HFF-Myc (cell line): Measurements from ENCODE around the gene ACER2.

ENCODE experiments used
- DNase-seq: peaks from one replicate; pipeline ENCODE4 v3.0.0-alpha.2; 2011; ENCODE audit warnings: low read depth; ENCODE audit errors: extremely low read depth
- H3K4me3 ChIP-seq: replicated peaks from 2 replicates; pipeline ENCODE4 v1.5.1; 2011; ENCODE audit warnings: low read depth, mild to moderate bottlenecking, control low read depth, low read length
- TF ChIP-seq, protein P1 (sequence below): IDR thresholded peaks from 2 replicates; pipeline ENCODE4 v1.5.1; 2012; ENCODE audit warnings: mild to moderate bottlenecking, low read depth, low read length, control low read depth; ENCODE audit errors: missing control alignments

The ACER2 gene

DNA sequence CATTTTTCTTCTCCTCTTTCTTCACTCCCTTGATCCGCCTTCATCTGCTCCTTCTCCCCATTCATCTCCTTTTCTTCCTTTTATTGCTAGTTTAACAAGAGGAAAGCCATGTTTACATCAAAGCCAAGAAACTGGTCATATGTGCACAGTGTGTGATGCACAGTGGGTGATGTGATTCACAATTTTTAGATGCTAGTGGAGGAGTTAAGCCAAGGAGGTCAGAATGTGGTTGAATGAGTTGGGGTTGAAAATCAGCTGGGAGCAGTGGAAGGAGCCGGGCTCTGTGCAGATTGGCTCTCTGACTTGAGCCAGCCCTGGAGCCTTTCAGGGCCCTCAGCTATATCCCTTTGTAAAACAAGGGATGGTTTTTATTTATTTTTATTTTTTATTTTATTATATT, 7.3 kb downstream of the ACER2 start:
- TF ChIP-seq, protein P1, sequence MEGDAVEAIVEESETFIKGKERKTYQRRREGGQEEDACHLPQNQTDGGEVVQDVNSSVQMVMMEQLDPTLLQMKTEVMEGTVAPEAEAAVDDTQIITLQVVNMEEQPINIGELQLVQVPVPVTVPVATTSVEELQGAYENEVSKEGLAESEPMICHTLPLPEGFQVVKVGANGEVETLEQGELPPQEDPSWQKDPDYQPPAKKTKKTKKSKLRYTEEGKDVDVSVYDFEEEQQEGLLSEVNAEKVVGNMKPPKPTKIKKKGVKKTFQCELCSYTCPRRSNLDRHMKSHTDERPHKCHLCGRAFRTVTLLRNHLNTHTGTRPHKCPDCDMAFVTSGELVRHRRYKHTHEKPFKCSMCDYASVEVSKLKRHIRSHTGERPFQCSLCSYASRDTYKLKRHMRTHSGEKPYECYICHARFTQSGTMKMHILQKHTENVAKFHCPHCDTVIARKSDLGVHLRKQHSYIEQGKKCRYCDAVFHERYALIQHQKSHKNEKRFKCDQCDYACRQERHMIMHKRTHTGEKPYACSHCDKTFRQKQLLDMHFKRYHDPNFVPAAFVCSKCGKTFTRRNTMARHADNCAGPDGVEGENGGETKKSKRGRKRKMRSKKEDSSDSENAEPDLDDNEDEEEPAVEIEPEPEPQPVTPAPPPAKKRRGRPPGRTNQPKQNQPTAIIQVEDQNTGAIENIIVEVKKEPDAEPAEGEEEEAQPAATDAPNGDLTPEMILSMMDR, result no peak
- DNase-seq, result no peak
- H3K4me3 ChIP-seq, result no peak overlapping the region

DNA sequence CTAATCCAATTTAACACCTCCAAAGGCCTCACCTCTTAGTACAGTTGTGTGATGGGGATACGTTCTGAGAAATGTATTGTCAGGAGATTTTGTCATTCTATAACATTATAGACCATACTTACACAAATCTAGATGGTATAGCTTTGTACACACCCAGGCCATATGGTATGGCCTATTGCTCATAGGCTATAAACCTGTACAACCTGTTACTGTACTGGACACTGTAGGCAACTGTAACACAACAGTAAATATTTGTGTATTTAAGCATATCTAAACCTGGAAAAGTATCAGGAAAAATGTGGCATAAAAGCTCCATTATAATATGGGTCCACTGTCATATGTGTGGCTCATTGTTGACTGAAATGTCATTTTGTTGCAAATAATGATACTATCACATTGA, 12.1 kb downstream of the ACER2 start:
- no peak for DNase-seq
- TF ChIP-seq, protein P1, result no peak
- H3K4me3 ChIP-seq, result no peak overlapping the region

DNA sequence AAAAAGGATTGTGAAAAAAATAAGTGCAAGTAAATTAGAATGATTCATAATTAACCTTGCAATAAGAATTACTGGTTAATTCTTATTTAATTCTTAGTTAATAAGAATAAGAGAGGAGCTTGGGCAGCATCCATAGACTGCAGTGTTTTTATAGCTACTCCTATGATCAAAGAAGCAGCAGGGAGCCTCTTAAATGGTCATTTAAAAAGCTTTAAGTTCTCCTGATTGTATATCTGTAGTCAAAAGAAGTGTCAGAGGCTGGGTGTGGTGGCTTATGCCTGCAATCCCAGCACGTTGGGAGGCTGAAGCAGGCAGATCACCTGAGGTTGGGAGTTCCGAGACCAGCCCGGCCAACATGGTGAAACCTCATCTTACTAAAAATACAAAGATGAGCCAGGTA, 14.4 kb downstream of the ACER2 start:
- no peak for DNase-seq
- TF ChIP-seq, protein P1, result no peak
- no peak overlapping the region for H3K4me3 ChIP-seq

DNA sequence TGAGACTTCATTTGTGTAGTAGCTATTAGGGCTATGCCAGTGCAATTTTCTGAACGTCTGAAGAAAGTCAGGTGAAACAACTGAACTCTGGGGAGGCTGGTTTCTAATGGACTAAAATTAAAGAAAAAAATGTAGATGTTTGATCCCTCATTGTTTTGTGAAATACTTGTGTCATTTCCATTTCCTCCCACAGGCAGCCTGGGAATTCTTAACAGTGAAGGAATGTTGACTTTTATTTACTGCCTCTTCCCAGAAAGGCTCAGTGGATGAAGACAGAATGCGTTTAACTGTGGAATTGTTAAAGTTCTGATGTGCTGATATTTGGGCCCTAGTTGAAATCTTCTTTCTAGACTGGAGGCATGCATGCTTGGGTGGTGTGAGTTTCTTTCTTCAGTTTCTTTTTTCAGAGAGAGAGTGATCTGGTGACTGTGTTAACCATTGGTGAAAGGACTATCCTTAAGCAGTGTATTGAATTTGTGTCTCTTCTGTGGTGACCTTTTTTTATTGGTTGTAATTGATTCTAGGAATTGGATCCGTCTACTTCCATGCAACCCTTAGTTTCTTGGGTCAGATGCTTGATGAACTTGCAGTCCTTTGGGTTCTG, 15.5 kb downstream of the ACER2 start:
- TF ChIP-seq, protein P1, result no peak
- no peak overlapping the region for H3K4me3 ChIP-seq
- DNase-seq, result no peak

DNA sequence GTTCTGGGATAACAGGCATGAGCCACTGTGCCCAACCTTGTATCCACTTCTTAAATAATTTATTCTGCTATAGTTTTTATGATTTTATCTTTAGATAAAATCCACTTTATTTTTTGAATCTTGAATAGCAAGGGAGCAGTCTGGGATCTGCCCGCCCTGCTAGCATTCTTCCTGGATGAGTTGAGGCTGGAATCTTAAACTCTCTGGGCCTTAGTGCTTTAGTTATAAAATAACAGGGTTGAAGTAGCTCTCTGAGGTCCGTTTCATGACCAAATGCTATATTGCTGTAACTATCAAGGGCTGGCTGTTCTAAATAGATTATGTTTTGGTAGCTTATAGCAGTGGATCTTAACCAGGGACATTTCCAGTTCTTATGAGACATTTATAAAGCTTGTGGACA, 20.8 kb downstream of the ACER2 start:
- TF ChIP-seq, protein P1, result no peak
- no peak for DNase-seq
- no peak overlapping the region for H3K4me3 ChIP-seq

DNA sequence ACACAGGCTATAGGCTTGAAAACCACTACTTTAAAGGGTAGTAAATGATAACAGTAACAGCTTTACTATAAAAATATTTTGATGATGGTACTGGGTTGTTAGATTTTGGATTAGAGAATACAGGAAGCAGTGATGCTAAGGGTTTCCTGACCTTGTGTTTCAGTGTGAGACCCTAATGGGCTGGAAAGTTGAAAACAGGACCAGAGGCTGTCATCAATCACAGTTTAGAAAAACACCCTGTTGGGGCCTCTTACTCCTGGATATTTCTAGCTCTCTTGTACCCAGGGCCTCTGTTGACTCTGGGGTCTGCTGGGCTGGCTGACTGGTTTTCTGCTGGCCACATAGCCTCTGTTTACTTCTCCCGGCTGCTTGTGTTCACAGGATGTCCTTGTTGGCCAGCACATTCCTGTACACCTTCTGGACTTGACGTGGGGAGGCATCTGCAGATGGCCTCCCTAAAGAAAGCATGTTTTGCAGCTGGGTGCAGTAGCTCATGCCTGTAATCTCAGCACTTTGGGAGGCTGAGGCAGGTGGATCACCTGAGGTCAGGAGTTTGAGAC, 21.5 kb downstream of the ACER2 start:
- H3K4me3 ChIP-seq, result no peak overlapping the region
- TF ChIP-seq, protein P1, result no peak

More for the DNA sequence above, 21.5 kb downstream of the ACER2 start:
- no peak for DNase-seq
